ENCODE data around the gene GCFC2. TPM values are rescaled to one million over a fixed set of nuclear protein-coding genes. Genes with fewer than 3 reads are reported as not detected.

The GCFC2 gene
- total and polyA plus RNA-seq, 2 donors (not counting 3 experiments of a cell fraction or from before 2014, with no cell fraction given) = 5.7 to 20.0 TPM

DNA sequence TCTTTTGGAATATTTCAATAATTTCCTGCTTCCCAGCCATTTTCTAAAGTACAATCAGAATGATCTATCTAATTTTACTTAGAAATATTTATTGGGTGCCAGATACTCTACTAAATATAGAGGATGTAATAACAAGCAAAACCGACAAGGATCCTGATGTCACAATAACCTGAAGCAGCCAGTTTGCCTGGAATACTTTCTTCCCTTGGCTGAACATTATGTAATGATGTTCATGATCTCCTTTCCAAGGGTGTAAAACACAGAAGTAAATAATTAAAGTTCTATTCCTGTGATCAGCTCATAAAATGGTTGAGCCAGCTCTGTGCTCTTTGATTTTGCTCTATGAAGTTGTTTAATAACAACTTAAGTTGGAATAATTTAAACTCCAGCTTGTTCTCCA is 66.7 kb downstream of the GCFC2 start:
- H3K9ac ChIP-seq (replicated peaks; ENCODE audit: extremely low read depth, insufficient read depth, low read length) = no peak overlapping the region
- H3K9me3 ChIP-seq (replicated peaks; ENCODE audit: control insufficient read depth, insufficient read depth, low read length) = no peaks in the 10 kb centered on the region
- H3K4me3 ChIP-seq (replicated peaks in 1 of 3; ENCODE audit: insufficient read depth in 1 of 3, low read depth in 1 of 3, low read length in 3 of 3) = no peak overlapping the region
- dilution Hi-C loops (cut with MboI; ENCODE audit: extremely low pct_ligation_motif_present, low sequenced_read_pairs) (no loop called here), intact Hi-C loops (cut with micrococcal nuclease) (no loop called here)
- BruUV-seq (replicated peaks) = no TSS peak
- H3K4me1 ChIP-seq (ENCODE audit: control insufficient read depth, extremely low read depth, insufficient read depth, low read length) = peaks cover 23% of the 10 kb centered on the region
- H3K9me1 ChIP-seq (replicated peaks; ENCODE audit: control insufficient read depth, extremely low read depth, insufficient read depth, low read length) = no peaks in the 10 kb centered on the region
- no peak for FAIRE-seq
- CTCF ChIA-PET = interaction anchor here (1.6 kb wide), 1 partner anchor 33 kb away, joined by 3 read pairs; no protein-coding TSS in a partner anchor
- H3K36me3 ChIP-seq (ENCODE audit: control insufficient read depth in 2 of 2, extremely low read depth in 1 of 2, insufficient read depth in 2 of 2, low read length in 2 of 2) = peaks cover 0 to 4% of the 10 kb centered on the region in 2 experiments
- H4K20me1 ChIP-seq (replicated peaks; ENCODE audit: control insufficient read depth, extremely low read depth, insufficient read depth, low read length) = no peaks in the 10 kb centered on the region
- DNase-seq (ENCODE audit: low read depth, low spot score) = no peak
- TF ChIP-seq FOS (IDR thresholded peaks at IDR 0.05; ENCODE audit: borderline replicate concordance, insufficient read depth, low read length) (no peak), EZH2 (IDR thresholded peaks at IDR 0.05; ENCODE audit: borderline replicate concordance, low read depth, low read length, severe bottlenecking) (no peak), GATA2 (IDR thresholded peaks at IDR 0.05; ENCODE audit: insufficient read depth, insufficient read length, low read depth, low read length) (no peak), POLR2AphosphoS5 (IDR thresholded peaks at IDR 0.05; ENCODE audit: insufficient read depth, low read depth, low read length) (no peak)
- TF ChIP-seq, protein P1, sequence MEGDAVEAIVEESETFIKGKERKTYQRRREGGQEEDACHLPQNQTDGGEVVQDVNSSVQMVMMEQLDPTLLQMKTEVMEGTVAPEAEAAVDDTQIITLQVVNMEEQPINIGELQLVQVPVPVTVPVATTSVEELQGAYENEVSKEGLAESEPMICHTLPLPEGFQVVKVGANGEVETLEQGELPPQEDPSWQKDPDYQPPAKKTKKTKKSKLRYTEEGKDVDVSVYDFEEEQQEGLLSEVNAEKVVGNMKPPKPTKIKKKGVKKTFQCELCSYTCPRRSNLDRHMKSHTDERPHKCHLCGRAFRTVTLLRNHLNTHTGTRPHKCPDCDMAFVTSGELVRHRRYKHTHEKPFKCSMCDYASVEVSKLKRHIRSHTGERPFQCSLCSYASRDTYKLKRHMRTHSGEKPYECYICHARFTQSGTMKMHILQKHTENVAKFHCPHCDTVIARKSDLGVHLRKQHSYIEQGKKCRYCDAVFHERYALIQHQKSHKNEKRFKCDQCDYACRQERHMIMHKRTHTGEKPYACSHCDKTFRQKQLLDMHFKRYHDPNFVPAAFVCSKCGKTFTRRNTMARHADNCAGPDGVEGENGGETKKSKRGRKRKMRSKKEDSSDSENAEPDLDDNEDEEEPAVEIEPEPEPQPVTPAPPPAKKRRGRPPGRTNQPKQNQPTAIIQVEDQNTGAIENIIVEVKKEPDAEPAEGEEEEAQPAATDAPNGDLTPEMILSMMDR (IDR thresholded peaks at IDR 0.05; ENCODE audit: extremely low read depth in 1 of 2, insufficient read depth in 1 of 2, low read depth in 1 of 2, low read length in 2 of 2) = no peak
- POLR2A ChIA-PET = no interaction called here
- no peak overlapping the region for H2AFZ ChIP-seq (ENCODE audit: low read depth, low read length)
- H3K4me2 ChIP-seq (ENCODE audit: insufficient read depth, low read length) = no peak overlapping the region
- H3K27ac ChIP-seq (ENCODE audit: insufficient read depth, low read depth, low read length) = no peak overlapping the region
- H3K27me3 ChIP-seq (ENCODE audit: control insufficient read depth in 2 of 2, insufficient read depth in 2 of 2, low read length in 2 of 2) = peaks cover under 1 to 1% of the 10 kb centered on the region in 2 experiments
- H3K79me2 ChIP-seq (ENCODE audit: control insufficient read depth, insufficient read depth, low read length) = peaks cover 13% of the 10 kb centered on the region
